Measurements from ENCODE around the gene TH. TPM values are rescaled to one million over a fixed set of nuclear protein-coding genes. Genes with fewer than 3 reads are reported as not detected.
A peak's percentile ranks its signal among the peaks of the same experiment; 100 is the strongest.

The TH gene
- total RNA-seq, 4 donors from 2014 or later, result not detected

GRCh38 chr11:2120359-2121100, 51.1 kb downstream of the TH start:
- no peak for TF ChIP-seq CTCF (IDR thresholded peaks at IDR 0.05; ENCODE audit: low read depth)

- TF ChIP-seq CTCF (IDR thresholded peaks at IDR 0.05; ENCODE audit: low read depth), result no peak
These were observed 52.9 kb downstream of the TH start for GRCh38 chr11:2118677-2119076.

- TF ChIP-seq CTCF (IDR thresholded peaks at IDR 0.05; ENCODE audit: low read depth), result no peak
These were observed 54.9 kb downstream of the TH start for GRCh38 chr11:2116680-2117079.

GRCh38 chr11:2115308-2115707, 56.3 kb downstream of the TH start:
- TF ChIP-seq CTCF (IDR thresholded peaks at IDR 0.05; ENCODE audit: low read depth), result no peak

- no peak for TF ChIP-seq CTCF (IDR thresholded peaks at IDR 0.05; ENCODE audit: low read depth)
These were observed 57.0 kb downstream of the TH start for GRCh38 chr11:2114430-2115241.

Small RNA genes within 50 kb of the gene (small RNA-seq; reads per million reads assigned to genes)
- gene MIR4686, result not detected
- 2.7 reads per million, percentile 53 among the genes with 10 or more reads in this experiment for gene MIR483

Other genes starting within 250 kb of the TH start
- 100 to 1,000 TPM; 113 to 142 (median 116) TPM for gene MRPL23, start 224.5 kb downstream of the TH start, total RNA-seq
- gene H19, start 174.0 kb downstream of the TH start, total RNA-seq, result 100 to 1,000 TPM in 3 of 4 donors, 10 to 100 TPM in 1; 47.1 to 338 (median 137) TPM
- gene IGF2, start 32.4 kb downstream of the TH start, total RNA-seq, result 10 to 100 TPM; 21.6 to 32.8 (median 26.6) TPM
- not detected for gene INS, start 10.6 kb downstream of the TH start, total RNA-seq
- gene ASCL2, start 98.8 kb upstream of the TH start, total RNA-seq, result under 1 TPM; 0.22 to 0.98 (median 0.63) TPM
- gene C11orf21, start 130.1 kb upstream of the TH start, total RNA-seq, result 1 to 10 TPM in 2 of 4 donors, under 1 TPM in 1, not detected in 1; 0.65 to 2.9 (median 1.2) TPM
- 1 to 10 TPM in 3 of 4 donors, not detected in 1; 2.1 to 2.6 (median 2.5) TPM for gene TSPAN32, start 130.2 kb upstream of the TH start, total RNA-seq
- gene CD81, start 205.5 kb upstream of the TH start, total RNA-seq, result 1,000 to 10,000 TPM in 1 of 4 donors, 100 to 1,000 TPM in 3; 499 to 1,242 (median 673) TPM
- 10 to 100 TPM; 19.5 to 36.0 (median 27.8) TPM for gene TSSC4, start 228.9 kb upstream of the TH start, total RNA-seq